Neuron (in vitro differentiated cells): Measurements from ENCODE around the gene EFCAB9.

Experiments
- H2AFZ ChIP-seq: one replicate; pipeline ENCODE4 v1.6.1; 2013; ENCODE audit warnings: low read depth, mild to moderate bottlenecking, inconsistent platforms, low read length, moderate library complexity
- H3K27me3 ChIP-seq: one replicate; pipeline ENCODE4 v1.6.1; 2013; ENCODE audit warnings: low read length; ENCODE audit not compliant: insufficient read depth
- H3K36me3 ChIP-seq: one replicate; pipeline ENCODE4 v1.6.1; 2013; ENCODE audit warnings: low read length; ENCODE audit not compliant: insufficient read depth
- H3K4me1 ChIP-seq: one replicate; pipeline ENCODE4 v1.6.1; 2013; ENCODE audit warnings: low read length; ENCODE audit not compliant: insufficient read depth
- H3K4me3 ChIP-seq: 2 replicates; pipeline ENCODE4 v1.5.1; 2013; ENCODE audit warnings: mild to moderate bottlenecking, low read length, moderate library complexity
- H3K9me3 ChIP-seq: one replicate; pipeline ENCODE4 v1.6.1; 2013; ENCODE audit warnings: low read length

EFCAB9 gene

DNA sequence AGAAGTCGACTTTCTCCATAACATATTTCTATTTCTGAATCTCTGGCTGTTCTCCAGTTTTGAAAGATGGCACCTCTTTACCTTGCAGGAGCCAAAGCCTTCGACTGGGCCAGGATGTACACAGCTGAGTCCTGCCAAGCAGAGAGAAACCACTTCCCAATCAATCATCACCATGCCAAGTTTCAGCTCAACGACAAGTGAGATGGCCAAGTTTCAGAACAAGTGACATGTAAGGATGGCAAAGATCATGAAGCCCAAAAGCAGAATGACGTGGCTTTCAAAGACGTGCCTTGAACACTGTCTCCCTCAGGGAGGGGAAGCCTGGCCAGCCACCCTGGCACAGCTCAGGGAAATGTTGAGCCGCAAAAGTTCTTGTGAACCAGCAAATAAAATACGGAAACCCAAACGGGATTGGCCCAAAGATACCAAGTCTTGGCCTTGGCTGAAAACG, 23.7 kb upstream of the EFCAB9 start:
- Histone ChIP-seq H3K9me3 (no peaks in the 10 kb centered on the region), H2AFZ (no peak overlapping the region), H3K4me3 (no peak overlapping the region), H3K27me3 (no peaks in the 10 kb centered on the region), H3K36me3 (no peaks in the 10 kb centered on the region), H3K4me1 (peaks cover 8% of the 10 kb centered on the region)

DNA sequence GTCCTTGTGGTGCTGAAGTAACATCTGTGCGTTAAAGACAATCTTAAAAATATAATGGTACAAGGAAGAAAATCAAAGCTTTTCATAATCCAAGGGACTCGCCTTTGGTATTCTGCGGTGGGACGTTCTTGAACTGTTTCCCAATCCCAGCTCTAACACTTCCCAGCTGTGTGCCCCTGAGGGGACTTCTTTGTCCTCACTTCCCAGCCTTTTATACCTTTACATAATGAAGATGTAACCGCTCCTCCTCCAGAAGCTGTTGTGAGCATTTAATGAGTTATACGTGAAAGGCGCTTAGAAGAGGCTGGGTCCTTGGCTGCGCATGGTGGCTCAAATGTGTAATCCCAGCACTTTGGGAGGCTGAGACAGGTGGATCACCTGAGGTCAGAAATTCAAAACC, 22.9 kb upstream of the EFCAB9 start:
- Histone ChIP-seq H3K36me3 (no peaks in the 10 kb centered on the region), H2AFZ (no peak overlapping the region), H3K4me3 (no peak overlapping the region), H3K9me3 (no peaks in the 10 kb centered on the region), H3K4me1 (peaks cover 8% of the 10 kb centered on the region), H3K27me3 (no peaks in the 10 kb centered on the region)

GRCh38 chr5:172172912-172173563, 20.9 kb upstream of the EFCAB9 start:
- Histone ChIP-seq H2AFZ (no peak overlapping the region), H3K9me3 (no peaks in the 10 kb centered on the region), H3K36me3 (no peaks in the 10 kb centered on the region), H3K4me3 (no peak overlapping the region), H3K27me3 (no peaks in the 10 kb centered on the region), H3K4me1 (peaks cover 3% of the 10 kb centered on the region)

DNA sequence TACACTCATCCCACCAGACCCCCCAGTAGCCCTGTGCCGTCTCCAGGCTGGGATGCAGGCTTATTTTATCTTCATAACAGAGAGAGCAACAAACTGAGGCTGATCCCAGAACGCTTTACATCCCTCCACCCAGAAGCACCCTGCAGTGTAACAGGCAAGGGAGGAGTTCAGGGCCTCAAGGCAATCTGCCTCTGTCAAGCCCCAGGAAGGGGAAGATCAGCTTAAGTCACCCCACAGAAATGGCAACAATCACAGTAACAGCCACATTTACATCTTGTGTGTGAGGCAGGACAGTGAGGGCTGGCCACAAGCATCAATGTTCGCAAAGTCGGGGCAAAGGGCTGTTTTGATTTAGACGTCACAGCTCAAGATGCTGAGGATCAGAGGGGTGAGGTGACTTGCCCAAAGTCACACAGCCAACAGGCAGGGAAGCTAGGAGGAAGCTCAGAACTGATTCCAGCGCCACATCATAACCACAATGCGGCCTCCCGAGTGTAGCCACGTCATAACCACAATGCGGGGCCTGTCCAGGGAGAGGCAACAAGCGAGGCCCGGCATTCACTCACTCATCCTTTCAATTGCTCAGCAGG, 20.3 kb upstream of the EFCAB9 start:
- no peak overlapping the region for H2AFZ ChIP-seq
- no peaks in the 10 kb centered on the region for H3K36me3 ChIP-seq
- H3K27me3 ChIP-seq: no peaks in the 10 kb centered on the region
- no peaks in the 10 kb centered on the region for H3K4me1 ChIP-seq
- H3K4me3 ChIP-seq: no peak overlapping the region
- no peaks in the 10 kb centered on the region for H3K9me3 ChIP-seq

GRCh38 chr5:172175263-172175719, 18.7 kb upstream of the EFCAB9 start:
- H3K4me3 ChIP-seq: no peak overlapping the region
- no peaks in the 10 kb centered on the region for H3K27me3 ChIP-seq
- H3K36me3 ChIP-seq: no peaks in the 10 kb centered on the region
- H2AFZ ChIP-seq: no peak overlapping the region
- no peaks in the 10 kb centered on the region for H3K9me3 ChIP-seq
- no peaks in the 10 kb centered on the region for H3K4me1 ChIP-seq

DNA sequence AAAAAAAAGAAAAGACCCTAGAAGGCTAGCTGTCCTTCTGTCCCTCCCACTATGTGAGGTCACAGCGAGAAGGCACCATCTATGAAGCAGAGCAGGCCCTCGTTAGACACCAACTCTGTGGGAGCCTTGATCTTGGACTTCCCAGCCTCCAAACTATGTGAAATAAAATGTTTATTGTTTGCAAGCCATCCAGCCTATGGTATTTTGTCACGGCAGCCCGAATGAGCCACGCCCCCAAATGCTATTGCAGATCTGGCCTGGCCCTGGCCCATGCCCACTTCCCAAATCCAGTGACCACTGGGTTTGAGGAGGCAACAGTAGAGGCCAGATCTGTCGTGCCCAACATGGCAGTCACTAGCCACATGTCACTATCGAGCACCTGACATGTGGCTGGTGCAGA, 16.8 kb upstream of the EFCAB9 start:
- peaks cover 4% of the 10 kb centered on the region for H3K9me3 ChIP-seq
- H3K27me3 ChIP-seq: no peaks in the 10 kb centered on the region
- no peak overlapping the region for H3K4me3 ChIP-seq
- H3K36me3 ChIP-seq: no peaks in the 10 kb centered on the region
- H2AFZ ChIP-seq: no peak overlapping the region
- H3K4me1 ChIP-seq: no peaks in the 10 kb centered on the region

DNA sequence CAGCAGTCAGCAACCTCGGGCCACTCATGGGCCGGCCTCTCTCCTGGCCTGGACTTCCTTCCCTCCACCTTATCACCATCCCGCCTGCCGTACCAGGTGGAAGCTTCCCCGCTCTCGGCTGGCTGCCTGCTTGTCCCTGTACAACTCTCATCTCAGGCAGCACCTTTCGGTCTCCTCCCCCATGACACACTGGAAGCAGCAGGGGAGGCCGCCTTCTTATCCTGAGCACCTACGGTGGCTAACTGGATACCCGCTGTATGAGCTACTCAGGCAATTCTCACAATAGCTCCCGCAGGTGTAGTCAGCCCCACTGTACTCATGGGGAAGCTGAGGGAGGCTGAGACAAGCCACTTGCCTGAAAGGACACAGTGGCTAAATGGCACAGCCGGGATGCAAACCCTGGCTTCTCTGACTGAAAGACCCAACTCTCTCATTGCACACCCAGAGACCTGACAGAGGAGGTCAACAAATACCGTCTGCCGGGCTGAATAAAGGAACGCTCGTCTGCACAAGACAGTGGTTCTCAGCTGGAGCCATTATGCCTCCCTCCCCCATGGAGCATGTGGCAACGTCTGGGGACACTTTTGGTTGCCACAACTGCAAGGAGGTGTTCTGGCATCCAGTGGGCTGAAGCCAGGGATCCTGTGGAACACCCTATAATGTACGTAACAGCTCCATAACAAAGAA, 15.5 kb upstream of the EFCAB9 start:
- Histone ChIP-seq H2AFZ (no peak overlapping the region), H3K4me3 (no peak overlapping the region), H3K4me1 (no peaks in the 10 kb centered on the region), H3K9me3 (peaks cover 4% of the 10 kb centered on the region), H3K36me3 (no peaks in the 10 kb centered on the region), H3K27me3 (no peaks in the 10 kb centered on the region)

DNA sequence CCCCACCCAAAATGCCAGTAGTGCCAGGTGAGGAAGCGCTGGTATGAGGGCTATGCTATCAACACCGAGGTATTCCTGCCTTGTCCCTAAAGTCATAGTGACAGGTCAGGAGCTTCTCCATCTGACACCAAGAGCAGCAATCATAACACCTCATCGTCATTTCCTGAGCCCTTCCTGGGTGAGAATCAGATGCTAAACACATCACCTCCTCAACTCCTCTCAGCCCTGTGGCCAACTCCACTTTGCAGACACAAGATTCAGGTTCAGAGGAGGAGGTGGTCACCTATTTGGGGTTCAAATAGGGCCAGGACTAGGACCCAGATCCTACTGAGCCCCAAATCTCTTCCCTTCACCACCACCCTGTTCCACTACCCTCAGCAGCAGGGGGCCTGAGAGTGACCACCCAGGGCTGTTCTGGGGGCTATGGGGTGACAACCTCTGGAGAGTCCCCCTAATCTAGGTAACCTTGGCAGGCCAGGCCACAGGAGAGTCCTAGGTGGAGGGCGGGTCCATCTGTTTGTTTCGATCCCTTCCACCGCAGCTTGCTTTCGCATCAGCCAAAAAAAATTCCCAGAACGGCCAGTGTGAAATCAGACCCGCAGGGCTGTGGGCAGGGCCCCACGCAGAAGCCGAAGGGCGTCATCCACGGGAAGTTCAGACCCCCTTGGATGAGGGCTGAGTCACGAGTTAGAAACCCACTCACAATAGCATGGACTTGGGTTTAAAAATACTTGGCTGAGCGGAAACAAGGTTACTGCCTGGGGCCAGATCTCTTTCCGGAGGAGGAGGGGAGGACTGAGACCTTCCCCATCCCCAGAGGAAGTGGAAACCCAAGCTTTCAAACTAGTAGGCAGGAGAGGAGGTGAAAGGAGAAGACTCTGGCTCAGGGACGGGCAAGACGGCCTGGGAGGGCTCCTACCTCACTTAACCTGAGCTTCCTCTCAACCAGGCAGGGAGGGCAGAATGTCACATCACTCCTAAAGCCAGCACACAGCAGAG, 14.7 kb upstream of the EFCAB9 start:
- H3K9me3 ChIP-seq: peaks cover 4% of the 10 kb centered on the region
- H3K4me1 ChIP-seq: no peaks in the 10 kb centered on the region
- no peaks in the 10 kb centered on the region for H3K27me3 ChIP-seq
- no peaks in the 10 kb centered on the region for H3K36me3 ChIP-seq
- H2AFZ ChIP-seq: no peak overlapping the region
- no peak overlapping the region for H3K4me3 ChIP-seq

DNA sequence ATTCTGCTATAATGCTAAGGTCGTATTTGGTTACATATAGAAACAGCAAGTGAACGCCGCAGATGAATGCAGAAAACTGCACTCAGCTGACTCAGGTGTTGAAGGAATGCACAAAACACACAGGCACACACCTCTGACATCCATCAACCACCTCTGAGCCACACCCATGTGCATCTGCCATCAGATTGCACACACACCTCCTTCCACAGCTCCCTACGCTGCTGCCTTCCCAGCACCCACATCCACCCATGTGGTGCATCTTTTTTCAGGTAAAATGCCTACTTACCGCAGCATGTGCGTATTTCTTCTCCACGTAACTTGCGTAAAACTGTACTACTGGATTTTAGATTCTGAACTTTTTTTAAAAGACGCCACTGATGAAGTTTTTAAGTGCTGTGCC, 13.0 kb upstream of the EFCAB9 start:
- no peak overlapping the region for H3K4me3 ChIP-seq
- H3K36me3 ChIP-seq: no peaks in the 10 kb centered on the region
- no peaks in the 10 kb centered on the region for H3K27me3 ChIP-seq
- peaks cover 4% of the 10 kb centered on the region for H3K9me3 ChIP-seq
- H2AFZ ChIP-seq: no peak overlapping the region
- H3K4me1 ChIP-seq: no peaks in the 10 kb centered on the region

DNA sequence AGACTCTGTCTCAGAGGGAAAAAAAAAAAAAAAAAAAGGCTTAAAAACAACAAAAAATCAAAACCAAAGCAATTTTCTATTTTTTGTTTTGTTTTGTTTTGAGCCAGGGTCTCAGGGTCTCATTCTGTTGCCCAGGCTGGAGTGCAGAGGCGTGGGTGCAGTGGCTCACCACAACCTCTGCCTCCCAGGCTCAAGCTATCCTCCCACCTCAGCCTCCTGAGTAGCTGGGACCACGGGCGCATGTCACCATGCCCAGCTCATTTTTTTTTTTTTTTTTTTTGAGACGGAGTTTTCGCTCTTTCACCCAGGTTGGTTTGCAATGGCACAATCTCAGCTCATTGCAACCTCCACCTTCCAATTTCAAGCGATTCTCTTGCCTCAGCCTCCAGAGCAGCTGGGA, 11.7 kb upstream of the EFCAB9 start:
- Histone ChIP-seq H3K27me3 (no peaks in the 10 kb centered on the region), H3K36me3 (no peaks in the 10 kb centered on the region), H3K9me3 (peaks cover 4% of the 10 kb centered on the region), H3K4me3 (no peak overlapping the region), H3K4me1 (peaks cover 9% of the 10 kb centered on the region), H2AFZ (no peak overlapping the region)

DNA sequence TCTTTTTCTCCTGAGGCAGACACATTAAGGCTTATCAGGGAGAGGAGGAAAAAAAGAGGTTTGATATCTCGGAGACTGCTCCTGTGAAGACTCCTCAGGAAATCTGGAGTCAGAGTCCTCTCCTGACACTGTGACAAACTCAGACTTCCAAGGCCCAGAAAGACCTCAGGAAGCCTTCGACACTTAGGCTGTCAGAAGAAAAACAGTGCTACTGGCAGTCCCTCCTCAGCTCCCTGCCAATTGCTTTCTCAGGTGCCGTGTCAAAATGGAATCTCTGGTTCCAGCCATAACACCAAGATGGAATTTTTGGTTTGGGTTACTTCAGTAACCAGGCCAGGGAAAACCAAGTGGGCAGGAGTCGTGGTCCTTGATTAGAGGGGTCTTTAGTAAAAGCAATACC, 10.1 kb upstream of the EFCAB9 start:
- Histone ChIP-seq H3K9me3 (peaks cover 4% of the 10 kb centered on the region), H3K4me3 (no peak overlapping the region), H3K36me3 (no peaks in the 10 kb centered on the region), H3K27me3 (no peaks in the 10 kb centered on the region), H2AFZ (no peak overlapping the region), H3K4me1 (peaks cover 10% of the 10 kb centered on the region)

- Histone ChIP-seq H2AFZ (no peak overlapping the region), H3K4me1 (peaks cover 10% of the 10 kb centered on the region), H3K27me3 (no peaks in the 10 kb centered on the region), H3K9me3 (peaks cover 4% of the 10 kb centered on the region), H3K4me3 (no peak overlapping the region), H3K36me3 (no peaks in the 10 kb centered on the region)
Measured at GRCh38 chr5:172185096-172185461, 8.9 kb upstream of the EFCAB9 start.
